HuH-7.5 (cell line): ENCODE measurements around the gene SHISA9.

Experiments
- DNase-seq: peaks from one replicate; pipeline ENCODE4 v3.0.0; 2011; ENCODE audit warnings: low spot score

The SHISA9 gene

GRCh38 chr16:13029786-13030185 lies 128.4 kb downstream of the SHISA9 start:
- no peak for DNase-seq

DNA sequence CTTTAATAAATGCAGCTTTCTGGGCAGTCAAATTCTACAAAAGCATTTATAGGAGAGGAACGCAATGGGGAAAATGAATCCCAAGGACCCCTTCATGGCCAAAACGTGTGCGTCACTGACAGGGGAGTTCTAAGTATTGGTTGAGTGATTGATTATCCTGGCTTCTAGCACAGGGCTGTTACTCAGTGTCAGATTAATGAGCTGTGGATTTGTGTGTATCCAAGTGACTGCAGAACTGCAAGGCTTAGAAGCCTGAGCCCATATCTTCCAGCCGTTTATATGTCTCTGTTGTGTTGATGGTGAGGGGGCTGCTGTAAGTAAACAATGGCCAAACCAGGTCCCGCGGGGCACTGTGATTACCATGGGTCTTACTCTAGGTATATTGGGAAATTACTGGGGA lies 129.4 kb downstream of the SHISA9 start:
- DNase-seq, result no peak

DNA sequence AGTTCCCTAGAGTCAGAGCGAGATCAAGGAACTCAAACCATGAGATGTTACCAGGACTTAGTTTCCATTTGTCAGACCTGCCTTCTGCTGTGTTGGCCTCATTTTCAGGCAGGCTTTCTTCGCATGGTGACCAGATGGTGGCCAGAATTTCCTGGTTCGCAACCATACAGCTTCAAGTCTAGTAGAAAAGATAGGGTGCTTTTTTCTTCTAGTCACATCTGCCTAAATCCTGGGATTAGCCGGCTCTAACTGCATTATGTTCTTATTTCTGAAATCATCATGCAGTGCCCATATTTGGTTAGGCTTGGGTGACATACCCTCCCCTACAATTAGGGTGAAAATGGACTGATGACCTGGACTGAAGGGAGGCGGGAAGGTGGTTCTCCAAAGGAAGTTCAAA lies 131.5 kb downstream of the SHISA9 start:
- no peak for DNase-seq

- no peak for DNase-seq
Observed at GRCh38 chr16:13036600-13036999, 135.2 kb downstream of the SHISA9 start.

DNA sequence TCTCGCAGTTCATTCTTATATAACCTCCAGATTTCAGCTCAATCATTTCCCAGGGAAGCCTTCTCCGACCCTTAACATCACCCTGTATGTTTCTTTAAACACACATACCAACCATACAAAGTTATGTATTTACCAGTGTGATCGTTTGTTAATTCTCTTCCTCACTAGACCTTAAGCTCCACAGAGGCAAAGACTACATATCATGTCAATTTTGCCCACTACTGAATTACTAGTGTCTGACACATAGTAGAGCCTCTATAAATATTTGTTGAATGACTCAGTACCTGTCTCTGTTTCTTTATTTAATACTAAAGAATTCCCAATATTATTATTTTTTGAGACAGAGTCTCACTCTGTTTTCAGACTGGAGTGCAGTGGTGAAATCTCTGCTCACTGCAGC lies 137.2 kb downstream of the SHISA9 start:
- DNase-seq, result no peak

DNA sequence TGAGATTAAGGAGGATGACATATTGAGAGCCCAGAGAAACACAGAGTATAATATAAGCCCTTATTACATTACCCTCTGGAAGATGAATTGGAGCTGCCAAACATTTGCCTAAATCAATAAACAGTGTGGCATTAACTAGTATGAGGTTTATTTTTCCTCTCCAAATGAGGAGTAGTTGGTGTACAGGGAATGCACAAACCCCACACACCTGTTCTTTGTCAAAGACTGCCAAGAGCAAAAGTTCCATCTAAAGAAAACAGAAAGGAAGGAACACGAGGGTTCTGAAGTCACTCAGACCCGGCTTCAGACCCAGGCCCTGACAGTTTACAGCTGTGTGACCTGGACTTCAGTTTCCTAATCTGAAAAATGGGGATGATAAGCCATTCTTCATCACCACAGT lies 138.1 kb downstream of the SHISA9 start:
- no peak for DNase-seq

GRCh38 chr16:13041180-13041579 lies 139.8 kb downstream of the SHISA9 start:
- DNase-seq, result no peak

GRCh38 chr16:13041646-13042290 lies 140.4 kb downstream of the SHISA9 start:
- no peak for DNase-seq

DNA sequence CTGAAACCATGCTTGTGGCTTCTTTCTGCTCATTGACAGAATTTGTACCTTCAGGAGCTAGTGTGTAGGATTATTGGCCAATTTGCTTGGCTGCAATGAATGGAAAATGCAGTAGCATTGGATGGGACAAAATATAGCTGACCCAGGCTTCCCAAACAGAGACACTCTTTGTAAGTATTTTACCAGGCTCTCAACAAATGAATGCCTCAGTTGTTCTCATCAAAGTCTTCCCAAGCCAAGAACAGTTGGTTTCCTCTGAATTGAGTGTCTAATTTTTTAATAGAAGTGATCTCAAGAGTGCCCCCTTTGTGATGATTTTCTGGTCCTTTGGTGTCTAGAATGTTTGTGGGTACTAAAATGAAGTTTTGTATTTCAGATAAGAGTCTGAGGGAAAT lies 140.9 kb downstream of the SHISA9 start:
- DNase-seq, result no peak

DNA sequence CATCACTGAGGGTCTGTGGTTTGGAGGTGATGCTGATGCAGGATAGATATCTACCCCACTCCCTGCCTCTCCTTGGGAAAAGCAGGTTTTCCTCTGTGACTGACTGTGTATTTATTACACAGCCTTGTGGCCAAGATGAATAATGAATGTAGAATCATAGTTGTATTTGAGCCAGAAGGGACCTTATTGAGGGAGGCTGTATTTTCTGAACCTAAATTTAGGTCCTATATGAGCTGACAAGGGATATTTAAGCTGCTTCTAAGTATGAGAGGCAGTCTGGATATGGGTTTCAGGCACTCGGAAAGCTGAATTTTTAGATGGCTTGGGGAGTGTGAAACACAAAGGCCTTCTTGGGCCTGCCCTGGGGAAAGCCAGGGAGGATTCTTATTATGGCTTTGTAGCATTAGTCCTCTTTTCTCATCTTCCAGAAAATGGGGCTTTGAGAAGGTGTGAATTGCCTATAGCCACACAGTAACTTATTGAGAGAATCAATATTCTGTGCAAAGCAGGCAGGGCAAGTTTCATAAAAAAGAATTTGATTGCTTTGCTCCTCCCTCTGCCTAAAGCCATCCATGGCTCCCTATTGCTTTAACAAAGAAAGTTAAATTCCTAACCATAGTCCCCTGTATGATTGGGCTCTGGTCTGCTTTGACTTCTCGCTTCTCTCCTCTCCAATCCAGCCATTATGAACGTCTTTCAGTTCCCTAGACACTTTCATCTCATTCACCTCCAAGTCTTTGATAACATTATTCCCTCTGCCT lies 144.8 kb downstream of the SHISA9 start:
- no peak for DNase-seq

DNA sequence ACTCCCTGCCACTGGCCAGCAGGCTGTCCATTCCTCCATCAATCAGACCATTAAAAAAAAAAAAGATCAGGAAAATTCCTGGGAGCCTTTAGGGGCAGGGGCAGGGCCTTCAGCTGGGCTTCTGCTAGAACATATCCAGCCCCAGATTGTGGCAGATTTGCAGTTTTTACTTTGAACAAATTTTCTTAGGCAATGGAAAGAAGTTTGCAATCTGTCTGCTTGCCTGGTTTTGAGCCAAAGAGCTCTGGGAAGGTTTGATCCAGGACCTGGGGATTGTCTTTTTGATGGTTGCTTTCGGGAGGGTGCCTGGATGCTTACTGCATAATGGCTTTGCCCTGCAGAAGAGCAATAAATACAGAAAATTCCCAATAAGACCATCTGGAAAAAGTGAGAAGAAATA lies 145.9 kb downstream of the SHISA9 start:
- no peak for DNase-seq

- DNase-seq, result no peak
Observed at GRCh38 chr16:13049688-13050087, 148.3 kb downstream of the SHISA9 start.

DNA sequence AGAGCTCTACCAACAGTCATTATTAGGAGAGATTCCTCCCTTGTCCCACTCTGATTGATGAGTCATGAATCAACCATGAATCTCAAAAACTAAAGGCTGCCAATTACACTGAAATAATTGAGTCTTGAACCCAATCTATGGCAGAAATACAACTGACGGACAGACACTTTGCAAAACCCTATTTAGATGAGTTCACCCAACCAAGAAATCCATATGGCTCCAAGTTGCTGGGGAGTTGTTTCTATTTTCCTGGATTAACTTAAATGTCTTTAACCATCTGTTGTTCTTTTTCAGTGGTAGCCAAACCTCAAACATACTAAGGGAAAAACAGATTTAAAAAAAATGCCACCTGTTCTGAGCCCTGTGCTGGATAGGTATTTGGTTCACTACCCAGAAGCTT lies 151.0 kb downstream of the SHISA9 start:
- DNase-seq, result no peak

GRCh38 chr16:13055480-13055879 lies 154.1 kb downstream of the SHISA9 start:
- DNase-seq, result no peak

DNA sequence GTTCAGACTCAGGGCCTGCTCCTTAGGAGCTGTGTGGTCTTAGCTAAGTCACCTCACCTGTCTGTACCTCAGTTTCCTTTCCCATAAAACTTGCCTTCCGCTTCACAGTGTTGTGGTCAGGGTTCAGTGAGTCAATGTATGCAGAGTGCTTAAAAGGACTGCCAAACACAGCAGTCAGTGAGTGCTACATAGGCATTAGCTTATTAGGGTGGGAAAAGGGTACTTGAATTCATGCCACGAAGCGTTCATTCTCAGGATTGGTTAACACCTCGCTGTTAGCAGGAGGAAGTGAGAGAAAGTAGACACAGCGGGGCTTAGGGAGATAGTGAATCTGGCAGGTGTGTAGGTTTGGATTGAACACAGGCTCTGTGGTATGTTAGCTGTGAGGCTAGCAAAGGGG lies 155.2 kb downstream of the SHISA9 start:
- no peak for DNase-seq

GRCh38 chr16:13060932-13061331 lies 159.5 kb downstream of the SHISA9 start:
- DNase-seq, result no peak

- DNase-seq, result no peak
Observed at GRCh38 chr16:13061691-13062090, 160.3 kb downstream of the SHISA9 start.

DNA sequence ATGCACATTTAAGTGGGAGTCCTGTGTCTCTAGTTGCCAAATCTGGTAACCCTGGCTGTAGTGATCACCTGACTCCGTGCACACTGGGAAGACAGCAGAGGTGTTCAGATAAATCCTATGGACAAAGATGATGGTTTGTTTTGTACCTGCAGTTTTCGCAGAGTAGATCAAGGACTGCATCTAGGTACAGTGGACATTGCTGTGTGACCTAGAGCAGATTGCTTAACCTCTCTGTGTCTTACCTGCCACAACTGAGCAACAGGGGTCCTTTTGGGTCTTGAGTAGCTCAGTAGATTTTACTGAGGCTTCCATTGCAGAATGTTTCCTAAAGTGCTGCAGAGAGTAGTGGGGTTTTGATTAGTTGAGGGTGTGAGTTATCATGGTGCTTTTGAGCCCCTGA lies 160.8 kb downstream of the SHISA9 start:
- no peak for DNase-seq

DNA sequence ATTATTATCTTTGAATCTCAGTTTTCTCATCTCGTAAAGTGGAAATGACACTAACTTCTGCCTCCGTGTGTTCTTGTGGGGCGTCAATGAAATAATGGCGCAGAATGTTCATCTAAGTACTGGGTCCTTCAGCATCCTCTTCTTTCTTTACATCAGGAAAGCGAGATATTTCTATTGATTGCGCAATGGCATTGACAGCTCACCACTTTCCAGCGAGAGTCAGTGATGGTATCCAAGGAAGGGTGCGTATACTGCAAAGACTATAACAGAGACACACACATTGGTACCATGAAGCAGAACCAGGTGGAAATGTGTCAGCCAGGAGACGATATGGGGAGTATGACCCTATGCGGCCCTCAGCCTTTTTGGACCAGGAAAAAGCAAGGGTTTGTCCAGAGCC lies 162.1 kb downstream of the SHISA9 start:
- DNase-seq, result no peak

DNA sequence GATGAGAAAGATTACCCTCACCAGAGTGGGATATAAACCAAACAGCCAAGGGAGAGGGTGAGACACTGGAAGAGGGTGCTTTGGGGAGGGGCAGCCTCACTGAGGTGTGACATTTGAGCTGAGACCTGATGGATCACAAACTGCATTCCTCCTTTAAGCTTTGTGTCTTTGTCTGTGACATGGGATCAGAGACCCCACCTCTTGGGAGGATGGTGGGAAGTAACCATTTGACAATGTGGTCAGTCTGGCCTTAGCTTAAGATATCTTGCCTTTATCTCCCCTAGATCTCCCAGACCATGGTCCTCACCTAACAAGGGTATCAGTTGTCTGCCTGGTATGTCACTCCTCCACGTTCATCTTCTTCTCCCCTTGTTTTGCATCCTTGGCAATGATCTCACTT lies 163.4 kb downstream of the SHISA9 start:
- no peak for DNase-seq

DNA sequence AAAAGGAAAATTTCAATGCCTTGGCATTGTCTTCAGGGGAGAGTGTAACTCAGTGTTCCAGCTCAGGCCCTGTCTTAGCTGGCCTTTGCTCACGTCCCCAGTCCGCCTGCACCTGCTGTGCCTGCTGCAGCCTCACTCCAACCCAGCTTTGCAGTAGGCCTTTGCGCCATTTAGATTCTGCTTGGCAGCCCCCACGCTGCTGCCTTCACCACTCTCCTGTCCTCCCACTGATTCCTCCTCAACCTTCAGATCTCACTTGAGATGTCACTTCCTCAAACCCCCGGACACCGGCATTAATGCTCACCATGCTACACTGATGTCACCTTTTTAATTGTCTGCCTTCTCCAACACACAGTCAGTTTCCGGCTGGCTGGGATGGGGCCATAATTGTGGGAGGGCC lies 166.2 kb downstream of the SHISA9 start:
- DNase-seq, result no peak

DNA sequence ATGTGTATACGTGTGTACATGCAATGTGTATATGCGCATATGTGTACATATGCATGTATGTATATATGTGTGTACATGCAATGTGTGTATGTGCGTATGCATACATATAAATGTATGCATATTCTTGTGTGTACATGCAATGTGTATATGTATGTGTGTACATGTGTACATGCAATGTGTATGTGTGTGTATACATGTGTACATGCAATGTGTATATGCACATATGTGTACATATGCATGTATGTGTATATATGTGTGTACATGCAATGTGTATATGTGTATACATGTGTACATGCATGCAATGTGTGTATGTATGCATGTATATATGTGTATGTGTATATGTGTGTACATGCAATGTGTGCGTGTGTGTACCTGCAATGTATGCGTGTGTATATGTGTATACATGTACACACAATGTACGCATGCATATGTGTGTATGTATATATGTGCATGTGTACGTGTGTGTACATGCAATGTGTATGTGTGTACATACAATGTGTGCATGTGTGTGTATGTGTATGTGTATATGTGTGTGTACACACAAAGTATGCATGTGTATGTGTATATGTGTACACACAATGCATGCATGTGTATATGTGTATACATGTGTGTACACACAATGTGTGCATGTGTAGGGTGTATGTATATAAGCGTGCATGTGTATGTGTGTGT lies 167.7 kb downstream of the SHISA9 start:
- DNase-seq, result no peak

DNA sequence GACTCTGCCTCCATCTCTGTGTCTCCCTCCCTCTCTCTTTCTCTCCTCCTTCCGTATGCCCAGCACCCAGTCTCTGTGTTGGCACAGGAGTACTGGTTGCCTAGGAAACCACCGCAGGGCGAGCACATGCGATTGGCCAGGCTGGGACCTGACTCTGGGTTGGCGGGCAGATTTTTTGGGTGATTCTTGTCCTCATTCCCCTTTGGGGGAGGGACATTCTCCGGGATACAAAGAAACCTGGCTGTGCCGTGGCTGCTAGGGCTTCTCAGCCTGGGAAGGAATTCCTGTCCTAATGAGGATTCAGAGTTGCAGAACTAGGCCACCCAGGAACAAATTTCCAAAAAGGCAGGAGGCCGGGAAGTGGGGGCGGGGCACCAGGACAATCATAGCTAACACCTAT lies 168.9 kb downstream of the SHISA9 start:
- no peak for DNase-seq
